Kasumi-1 (cell line): Measurements from ENCODE around the gene MLH1.

ENCODE experiments used
- DNase-seq, 2 experiments: peaks; one replicate each; lab custom pipeline; 2025; lab: John Stamatoyannopoulos, UW

Gene MLH1

GRCh38 chr3:37093481-37093880 is 100.2 kb downstream of the MLH1 start:
- no peak for DNase-seq

- no peak for DNase-seq
Observed at GRCh38 chr3:37094636-37095035, 101.3 kb downstream of the MLH1 start.

DNA sequence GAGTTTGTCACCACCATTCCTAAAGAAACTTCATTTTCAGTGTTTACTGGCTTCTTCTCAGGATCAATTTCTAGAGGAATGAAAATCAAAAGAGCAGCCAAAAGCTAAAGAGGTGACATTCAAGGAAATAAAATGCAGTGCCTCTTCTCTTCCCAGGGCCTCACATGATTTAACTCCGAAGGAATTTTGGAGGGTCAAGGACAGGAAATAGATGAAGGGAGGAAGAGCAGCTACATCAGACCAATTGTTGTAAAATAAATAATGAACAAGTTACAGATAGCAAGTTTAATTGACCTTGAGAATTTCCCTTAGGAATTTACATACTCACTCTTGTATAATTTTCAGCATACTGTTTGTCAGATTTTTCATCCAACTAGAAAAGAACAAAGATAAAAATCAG is 103.0 kb downstream of the MLH1 start:
- no peak for DNase-seq

- DNase-seq: no peak
Observed at GRCh38 chr3:37096975-37097374, 103.7 kb downstream of the MLH1 start.

DNA sequence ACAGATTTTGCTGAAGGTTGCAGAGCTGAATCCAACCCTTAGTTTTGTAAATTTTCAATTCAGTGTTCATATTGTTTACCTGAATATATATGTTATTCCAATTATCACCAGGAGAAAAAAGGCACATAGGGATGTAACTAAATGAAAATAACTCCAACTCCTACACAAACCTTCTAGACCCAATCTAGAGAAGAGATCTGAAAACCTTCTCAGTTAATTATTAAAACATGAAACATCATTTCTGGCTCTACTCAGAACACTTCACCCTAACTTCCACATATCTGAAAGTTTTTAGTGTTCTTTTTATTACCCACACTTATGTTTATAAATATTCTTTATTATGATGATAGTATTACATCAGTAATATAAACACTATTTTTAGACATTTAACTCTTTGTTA is 104.5 kb downstream of the MLH1 start:
- no peak for DNase-seq

GRCh38 chr3:37098884-37099283 is 105.6 kb downstream of the MLH1 start:
- no peak for DNase-seq

DNA sequence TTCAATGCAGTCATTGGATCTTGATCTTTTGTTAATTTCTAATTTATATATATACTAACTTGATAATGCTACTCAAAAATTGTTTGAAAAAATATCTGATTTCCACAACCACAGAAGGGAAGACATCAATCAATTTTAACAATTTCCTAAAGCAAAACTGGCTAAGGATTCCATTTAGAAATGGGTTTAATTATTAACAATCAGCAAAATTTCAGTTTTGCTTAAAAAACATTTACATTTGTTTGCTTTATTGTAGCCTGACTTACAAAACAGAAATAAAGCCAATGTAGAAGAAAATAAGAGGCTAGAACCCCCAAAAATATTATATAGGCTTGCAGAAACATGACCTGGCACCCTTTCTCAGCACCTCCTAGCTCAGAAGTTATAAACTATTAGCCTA is 106.2 kb downstream of the MLH1 start:
- no peak for DNase-seq

- no peak for DNase-seq
Observed at GRCh38 chr3:37100411-37100810, 107.1 kb downstream of the MLH1 start.
